GM23338 (cell line): ENCODE data around the gene OTUD4.

Experiments
- CREB1 ChIP-seq: fragments of 250-450 bp; sonication (Bioruptor Pico); IDR thresholded peaks from 2 replicates; pipeline ENCODE4 v1.5.0; 2020; ENCODE audit warnings: low read depth, mild to moderate bottlenecking, moderate library complexity
- CTCF ChIP-seq, 2 experiments: fragments of 200-600 bp in 1 of 2; sonication (generic) in 1 of 2; conservative IDR thresholded peaks; 2 replicates each; pipeline versions ENCODE4 v1.5.1 to v1.6.1; 2016 to 2017; ENCODE audit warnings: antibody characterized with exemption in 2 of 2, low read depth in 2 of 2, mild to moderate bottlenecking in 2 of 2, moderate library complexity in 1 of 2
- ETS1 ChIP-seq: IDR thresholded peaks from 2 replicates; pipeline ENCODE4 v1.6.1; 2016; ENCODE audit warnings: antibody characterized with exemption
- EZH2 ChIP-seq: fragments of 200-600 bp; sonication (generic); IDR thresholded peaks from one replicate; pipeline ENCODE4 v1.8.0; 2017; ENCODE audit warnings: antibody characterized with exemption, mild to moderate bottlenecking, low read depth; ENCODE audit not compliant: unreplicated experiment
- EZH2phosphoT487 ChIP-seq: fragments of 200-600 bp; sonication (generic); IDR thresholded peaks from one replicate; pipeline ENCODE4 v1.8.1; 2018; ENCODE audit warnings: antibody characterized with exemption; ENCODE audit not compliant: unreplicated experiment
- JUNB ChIP-seq: IDR thresholded peaks from one replicate; pipeline ENCODE4 v1.6.1; 2016; ENCODE audit warnings: antibody characterized with exemption; ENCODE audit not compliant: unreplicated experiment
- NANOG ChIP-seq: IDR thresholded peaks from 2 replicates; pipeline ENCODE4 v1.6.1; 2016; ENCODE audit warnings: antibody characterized with exemption, borderline replicate concordance
- POLR2AphosphoS5 ChIP-seq: IDR thresholded peaks from 2 replicates; pipeline ENCODE4 v1.6.1; 2016; ENCODE audit warnings: antibody characterized with exemption, low read depth
- REST ChIP-seq: IDR thresholded peaks from one replicate; pipeline ENCODE4 v1.6.1; 2018; ENCODE audit warnings: antibody characterized with exemption; ENCODE audit not compliant: unreplicated experiment
- STAT1 ChIP-seq: IDR thresholded peaks from one replicate; pipeline ENCODE4 v1.6.1; 2016; ENCODE audit warnings: antibody characterized with exemption; ENCODE audit not compliant: unreplicated experiment
- ZNF462 ChIP-seq: fragments of 250-450 bp; sonication (Bioruptor Pico); IDR thresholded peaks from 2 replicates; pipeline ENCODE4 v1.5.0; 2020; ENCODE audit warnings: mild to moderate bottlenecking, moderate library complexity

- TF ChIP-seq CTCF (conservative IDR thresholded peaks at IDR 0.05; ENCODE audit: low read depth in 2 of 2) = no peak
- no peak for TF ChIP-seq REST
- TF ChIP-seq POLR2AphosphoS5 = no peak
- TF ChIP-seq EZH2 = no peak
- TF ChIP-seq EZH2phosphoT487 = no peak
- TF ChIP-seq ETS1 = no peak
- no peak for TF ChIP-seq STAT1
- TF ChIP-seq CREB1 (CRISPR knock-in tag) = no peak
- TF ChIP-seq JUNB = no peak
- TF ChIP-seq ZNF462 (CRISPR knock-in tag) = no peak
- no peak for TF ChIP-seq NANOG
These were observed 48.5 kb downstream of the OTUD4 start for GRCh38 chr4:145131848-145132247.
